Nephron progenitor cell (in vitro differentiated cells): Measurements from ENCODE around the gene ZSCAN18.
"Not testable (repeated sequence)": the region's sequence is repeated elsewhere in the genome, so short reads cannot be mapped to it uniquely, and the experiment has no call there.

Experiments used
- DNase-seq: peaks from one replicate; pipeline ENCODE4 v3.0.0; 2021
- H3K27ac Mint-ChIP-seq: 2 replicates; pipeline ENCODE4 v1.8.0; 2021; ENCODE audit warnings: mild to moderate bottlenecking, moderate library complexity, mixed read lengths
- H3K27me3 Mint-ChIP-seq: 2 replicates; pipeline ENCODE4 v1.8.0; 2021; ENCODE audit warnings: mild to moderate bottlenecking, low read depth, mixed read lengths; ENCODE audit not compliant: poor library complexity
- H3K36me3 Mint-ChIP-seq: 2 replicates; pipeline ENCODE4 v1.8.0; 2021; ENCODE audit warnings: low read depth, mixed read lengths
- H3K4me1 Mint-ChIP-seq: 2 replicates; pipeline ENCODE4 v1.8.0; 2021; ENCODE audit warnings: mixed read lengths
- H3K4me3 Mint-ChIP-seq: 2 replicates; pipeline ENCODE4 v1.8.0; 2021; ENCODE audit warnings: mild to moderate bottlenecking, moderate library complexity, mixed read lengths
- H3K9me3 Mint-ChIP-seq: 2 replicates; pipeline ENCODE4 v1.8.0; 2021; ENCODE audit warnings: mild to moderate bottlenecking, moderate library complexity, mixed read lengths
- TF ChIP-seq, protein P1 (sequence below): fragments of 200-600 bp; sonication (generic); IDR thresholded peaks from 2 replicates; pipeline ENCODE4 v1.5.0; 2021; ENCODE audit warnings: antibody characterized with exemption

The ZSCAN18 gene, protein sequence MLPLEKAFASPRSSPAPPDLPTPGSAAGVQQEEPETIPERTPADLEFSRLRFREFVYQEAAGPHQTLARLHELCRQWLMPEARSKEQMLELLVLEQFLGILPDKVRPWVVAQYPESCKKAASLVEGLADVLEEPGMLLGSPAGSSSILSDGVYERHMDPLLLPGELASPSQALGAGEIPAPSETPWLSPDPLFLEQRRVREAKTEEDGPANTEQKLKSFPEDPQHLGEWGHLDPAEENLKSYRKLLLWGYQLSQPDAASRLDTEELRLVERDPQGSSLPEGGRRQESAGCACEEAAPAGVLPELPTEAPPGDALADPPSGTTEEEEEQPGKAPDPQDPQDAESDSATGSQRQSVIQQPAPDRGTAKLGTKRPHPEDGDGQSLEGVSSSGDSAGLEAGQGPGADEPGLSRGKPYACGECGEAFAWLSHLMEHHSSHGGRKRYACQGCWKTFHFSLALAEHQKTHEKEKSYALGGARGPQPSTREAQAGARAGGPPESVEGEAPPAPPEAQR

DNA sequence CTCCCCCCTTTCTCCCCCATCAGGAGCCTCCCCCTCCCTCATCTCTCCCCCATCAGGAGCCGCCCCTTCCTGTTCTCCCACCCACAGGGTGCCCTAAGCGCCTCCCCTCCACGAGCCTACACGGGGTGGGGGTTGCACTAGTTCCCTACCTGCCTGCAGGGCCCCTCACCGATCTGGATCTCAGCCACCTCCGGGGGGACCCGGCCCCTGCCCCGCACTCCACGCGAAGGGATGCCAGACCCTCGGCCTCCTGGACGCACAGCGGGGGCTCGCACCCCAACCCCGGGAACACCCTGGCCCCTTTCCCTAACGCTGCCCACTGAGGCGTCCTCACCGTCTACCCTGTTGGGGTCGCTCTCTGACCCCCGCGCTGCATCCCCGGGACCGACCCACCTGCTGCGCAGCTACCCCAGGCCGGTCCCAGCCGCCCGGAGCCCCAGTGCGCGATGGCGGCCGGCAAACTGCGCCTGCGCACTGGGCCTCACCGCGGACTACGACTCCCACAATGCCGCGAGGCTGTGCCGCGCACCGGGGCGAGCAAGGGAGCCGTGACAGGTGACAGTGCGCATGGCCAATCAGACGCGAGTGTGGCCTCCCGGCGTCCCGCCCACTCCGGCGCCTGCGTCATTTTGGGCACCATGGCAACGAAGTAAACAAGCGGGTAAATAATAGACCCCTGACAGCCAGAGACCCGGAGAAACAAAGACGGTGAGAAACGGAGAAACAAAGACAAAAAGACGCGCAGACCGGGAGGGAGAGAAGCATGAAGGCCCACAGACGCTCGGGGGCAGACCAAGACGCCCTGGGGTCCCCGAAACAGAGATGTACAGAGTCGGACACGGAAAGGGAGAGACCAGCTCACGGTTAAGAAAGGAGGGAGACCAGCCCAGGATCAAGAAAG is at the start of gene ZSCAN18:
TSS of gene ZSCAN18 (minus strand) at position 451 of the 901 bp plus-strand sequence. CDS start 7,964 bp downstream, outside the sequence.
- DNase-seq: peak; percentile 99
- H3K27me3 Mint-ChIP-seq: peaks cover 8% of the 10 kb centered on the region
- H3K36me3 Mint-ChIP-seq: peaks cover 47% of the 10 kb centered on the region
- peak within 1 kb of the TSS; percentile 100 for H3K27ac Mint-ChIP-seq
- peaks cover 8% of the 10 kb centered on the region for H3K4me1 Mint-ChIP-seq
- peaks cover 84% of the 10 kb centered on the region for H3K9me3 Mint-ChIP-seq
- peak within 1 kb of the TSS; percentile 92 for H3K4me3 Mint-ChIP-seq
- TF ChIP-seq, protein P1, sequence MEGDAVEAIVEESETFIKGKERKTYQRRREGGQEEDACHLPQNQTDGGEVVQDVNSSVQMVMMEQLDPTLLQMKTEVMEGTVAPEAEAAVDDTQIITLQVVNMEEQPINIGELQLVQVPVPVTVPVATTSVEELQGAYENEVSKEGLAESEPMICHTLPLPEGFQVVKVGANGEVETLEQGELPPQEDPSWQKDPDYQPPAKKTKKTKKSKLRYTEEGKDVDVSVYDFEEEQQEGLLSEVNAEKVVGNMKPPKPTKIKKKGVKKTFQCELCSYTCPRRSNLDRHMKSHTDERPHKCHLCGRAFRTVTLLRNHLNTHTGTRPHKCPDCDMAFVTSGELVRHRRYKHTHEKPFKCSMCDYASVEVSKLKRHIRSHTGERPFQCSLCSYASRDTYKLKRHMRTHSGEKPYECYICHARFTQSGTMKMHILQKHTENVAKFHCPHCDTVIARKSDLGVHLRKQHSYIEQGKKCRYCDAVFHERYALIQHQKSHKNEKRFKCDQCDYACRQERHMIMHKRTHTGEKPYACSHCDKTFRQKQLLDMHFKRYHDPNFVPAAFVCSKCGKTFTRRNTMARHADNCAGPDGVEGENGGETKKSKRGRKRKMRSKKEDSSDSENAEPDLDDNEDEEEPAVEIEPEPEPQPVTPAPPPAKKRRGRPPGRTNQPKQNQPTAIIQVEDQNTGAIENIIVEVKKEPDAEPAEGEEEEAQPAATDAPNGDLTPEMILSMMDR: no peak

DNA sequence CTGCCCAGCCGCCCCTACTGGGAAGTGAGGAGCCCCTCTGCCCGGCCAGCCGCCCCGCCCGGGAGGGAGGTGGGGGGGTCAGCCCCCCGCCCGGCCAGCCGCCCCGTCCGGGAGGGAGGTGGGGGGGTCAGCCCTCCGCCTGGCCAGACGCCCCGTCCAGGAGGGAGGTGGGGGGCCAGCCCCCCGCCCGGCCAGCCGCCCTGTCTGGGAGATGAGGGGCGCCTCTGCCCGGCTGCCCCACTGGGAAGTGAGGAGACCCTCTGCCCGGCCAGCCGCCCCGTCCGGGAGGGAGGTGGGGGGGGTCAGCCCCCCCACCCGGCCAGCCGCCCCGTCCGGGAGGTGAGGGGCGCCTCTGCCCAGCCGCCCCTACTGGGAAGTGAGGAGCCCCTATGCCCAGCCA is 49.4 kb upstream of the ZSCAN18 start:
- not testable (repeated sequence) for DNase-seq, H3K27ac Mint-ChIP-seq, H3K27me3 Mint-ChIP-seq, H3K4me1 Mint-ChIP-seq, H3K4me3 Mint-ChIP-seq
- Mint-ChIP-seq H3K36me3 (peaks cover 69% of the 10 kb centered on the region), H3K9me3 (peaks cover 87% of the 10 kb centered on the region)

DNA sequence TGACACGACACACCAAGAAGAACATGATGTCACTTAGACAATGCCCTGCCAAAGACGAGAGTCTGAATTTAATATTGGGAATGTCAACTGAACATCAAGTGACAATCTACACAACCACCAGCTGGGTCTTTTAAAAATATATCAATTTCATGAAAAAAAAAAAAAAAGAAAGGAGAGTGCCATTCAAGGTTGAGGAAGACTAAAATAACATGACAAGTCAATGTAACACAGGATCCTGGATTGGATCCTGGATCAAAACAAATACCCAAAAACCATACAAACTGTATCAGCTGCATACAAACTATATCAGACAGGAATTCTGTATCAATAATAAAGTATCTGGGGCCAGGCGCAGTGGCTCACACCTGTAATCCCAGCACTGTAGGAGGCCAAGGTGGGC is 47.8 kb upstream of the ZSCAN18 start:
- H3K36me3 Mint-ChIP-seq: peaks cover 69% of the 10 kb centered on the region
- H3K27me3 Mint-ChIP-seq: peaks cover 3% of the 10 kb centered on the region
- peaks cover 87% of the 10 kb centered on the region for H3K9me3 Mint-ChIP-seq
- DNase-seq: no peak
- TF ChIP-seq, protein P1: no peak
- H3K4me1 Mint-ChIP-seq: peaks cover 9% of the 10 kb centered on the region
- H3K4me3 Mint-ChIP-seq: peak overlapping the region; percentile 9
- H3K27ac Mint-ChIP-seq: no peak overlapping the region

- TF ChIP-seq, protein P1: no peak
- no peak for DNase-seq
- H3K27me3 Mint-ChIP-seq: peaks cover 9% of the 10 kb centered on the region
- H3K4me1 Mint-ChIP-seq: no peaks in the 10 kb centered on the region
- no peak overlapping the region for H3K27ac Mint-ChIP-seq
- peaks cover 96% of the 10 kb centered on the region for H3K36me3 Mint-ChIP-seq
- no peak overlapping the region for H3K4me3 Mint-ChIP-seq
- peaks cover 100% of the 10 kb centered on the region for H3K9me3 Mint-ChIP-seq
Measured at GRCh38 chr19:58134244-58134643, 36.2 kb upstream of the ZSCAN18 start.

GRCh38 chr19:58129284-58129683 is 31.3 kb upstream of the ZSCAN18 start:
- H3K36me3 Mint-ChIP-seq: peaks cover 95% of the 10 kb centered on the region
- TF ChIP-seq, protein P1: no peak
- H3K27ac Mint-ChIP-seq: no peak overlapping the region
- no peak overlapping the region for H3K4me3 Mint-ChIP-seq
- peaks cover 6% of the 10 kb centered on the region for H3K27me3 Mint-ChIP-seq
- H3K9me3 Mint-ChIP-seq: peaks cover 100% of the 10 kb centered on the region
- DNase-seq: no peak
- H3K4me1 Mint-ChIP-seq: no peaks in the 10 kb centered on the region
